Neural crest cell (in vitro differentiated cells): Measurements from ENCODE around the gene KIAA0825. TPM values are rescaled to one million over a fixed set of nuclear protein-coding genes. Genes with fewer than 3 reads are reported as not detected.

Experiments used
- DNase-seq: peaks from one replicate; pipeline ENCODE4 v3.0.0; 2021; ENCODE audit warnings: low read depth, mixed read lengths, low spot score
- H3K27ac Mint-ChIP-seq: one replicate; pipeline ENCODE4 v1.8.0; 2021; ENCODE audit warnings: mild to moderate bottlenecking, mixed read lengths; ENCODE audit not compliant: unreplicated experiment
- H3K27me3 Mint-ChIP-seq: 2 replicates; pipeline ENCODE4 v1.8.0; 2021; ENCODE audit warnings: low read depth, mild to moderate bottlenecking, mixed read lengths
- H3K36me3 Mint-ChIP-seq: 2 replicates; pipeline ENCODE4 v1.8.0; 2021; ENCODE audit warnings: low read depth, mild to moderate bottlenecking, mixed read lengths
- H3K4me1 Mint-ChIP-seq: 2 replicates; pipeline ENCODE4 v1.8.0; 2021; ENCODE audit warnings: mixed read lengths
- H3K4me3 Mint-ChIP-seq: one replicate; pipeline ENCODE4 v1.8.0; 2021; ENCODE audit warnings: mild to moderate bottlenecking, mixed read lengths
- H3K9me3 Mint-ChIP-seq: 2 replicates; pipeline ENCODE4 v1.8.0; 2021; ENCODE audit warnings: mixed read lengths
- CTCF ChIP-seq: fragments of 200-600 bp; sonication (generic); conservative IDR thresholded peaks from 2 replicates; pipeline ENCODE4 v1.5.0; 2021; ENCODE audit warnings: antibody characterized with exemption, mild to moderate bottlenecking
- total RNA-seq: library from RNA; stranded (reverse); gene quantifications from 2 replicates; pipeline ENCODE4 v1.2.1, GENCODE V29; 2021

The KIAA0825 gene
- total RNA-seq, 1 donor from 2014 or later, result 3.5 TPM

DNA sequence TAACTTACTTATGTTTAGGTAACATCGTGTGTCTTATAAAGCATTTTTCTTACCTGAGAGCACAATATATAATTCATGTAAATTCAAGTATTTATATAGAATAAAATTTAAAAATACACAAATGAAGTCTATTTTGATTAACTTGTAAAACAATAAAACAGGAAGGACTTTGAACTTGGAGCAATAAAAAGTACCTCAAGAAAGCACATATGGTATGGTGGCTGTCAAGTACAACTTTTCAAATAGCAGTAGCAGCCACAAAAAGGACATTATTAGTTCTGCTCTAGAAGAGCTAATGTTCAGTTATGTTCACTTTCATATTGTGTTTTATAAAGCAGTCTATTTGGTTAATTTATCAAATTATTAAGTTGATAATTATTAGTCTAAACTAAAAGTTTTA lies 31.5 kb upstream of the KIAA0825 start:
- Mint-ChIP-seq H3K27me3 (no peaks in the 10 kb centered on the region), H3K36me3 (peaks cover 20% of the 10 kb centered on the region), H3K4me1 (no peaks in the 10 kb centered on the region), H3K27ac (no peak overlapping the region), H3K4me3 (no peak overlapping the region), H3K9me3 (peaks cover 6% of the 10 kb centered on the region)
- no peak for TF ChIP-seq CTCF
- DNase-seq, result no peak

DNA sequence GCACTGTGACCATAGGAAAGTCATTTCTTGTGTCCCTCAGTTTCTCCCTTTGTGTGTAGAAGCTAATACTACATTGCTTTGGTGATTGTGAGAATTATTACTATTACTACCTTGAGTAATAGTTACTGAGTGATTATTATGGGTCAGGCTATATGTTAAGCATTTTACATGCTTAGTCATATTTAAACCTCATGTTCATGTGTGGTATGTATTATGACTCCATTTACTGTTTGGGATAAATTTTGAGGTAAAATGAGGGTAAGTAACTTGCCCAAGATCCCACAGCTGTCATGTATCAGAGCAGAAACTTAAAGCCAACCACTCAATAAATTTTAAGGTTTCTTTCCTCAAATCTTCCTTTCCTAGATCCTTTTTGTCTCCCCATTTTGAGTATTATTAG lies 28.4 kb upstream of the KIAA0825 start:
- TF ChIP-seq CTCF, result no peak
- H3K27me3 Mint-ChIP-seq, result no peaks in the 10 kb centered on the region
- no peak for DNase-seq
- no peak overlapping the region for H3K4me3 Mint-ChIP-seq
- H3K36me3 Mint-ChIP-seq, result peaks cover 14% of the 10 kb centered on the region
- no peak overlapping the region for H3K27ac Mint-ChIP-seq
- no peaks in the 10 kb centered on the region for H3K9me3 Mint-ChIP-seq
- H3K4me1 Mint-ChIP-seq, result no peaks in the 10 kb centered on the region

DNA sequence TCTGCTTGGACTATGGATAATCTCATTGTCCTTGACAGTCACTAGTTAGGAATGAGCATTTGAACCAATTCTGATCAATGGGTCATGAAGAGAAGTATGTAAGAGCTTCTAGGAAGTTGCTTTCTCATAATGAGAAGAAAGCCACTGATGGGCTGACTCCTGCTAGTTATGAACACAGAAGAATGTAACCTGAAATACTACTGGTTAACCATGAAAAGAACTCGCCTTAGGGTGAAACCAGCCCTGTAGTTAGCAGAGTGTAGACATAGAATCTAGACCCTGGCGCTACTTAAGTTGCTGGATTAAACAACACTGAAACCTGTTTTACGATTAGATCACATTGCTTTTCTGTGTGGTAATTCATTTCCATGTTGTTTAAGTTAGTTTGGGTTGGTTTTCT lies 26.6 kb upstream of the KIAA0825 start:
- Mint-ChIP-seq H3K27ac (no peak overlapping the region), H3K4me3 (no peak overlapping the region), H3K36me3 (peaks cover 29% of the 10 kb centered on the region), H3K9me3 (peaks cover 6% of the 10 kb centered on the region), H3K27me3 (no peaks in the 10 kb centered on the region), H3K4me1 (no peaks in the 10 kb centered on the region)
- no peak for TF ChIP-seq CTCF
- DNase-seq, result no peak

- TF ChIP-seq CTCF, result no peak
- Mint-ChIP-seq H3K27me3 (no peaks in the 10 kb centered on the region), H3K9me3 (peaks cover 17% of the 10 kb centered on the region), H3K36me3 (peaks cover 67% of the 10 kb centered on the region), H3K4me1 (no peaks in the 10 kb centered on the region), H3K27ac (no peak overlapping the region), H3K4me3 (no peak overlapping the region)
- no peak for DNase-seq
These were observed 21.8 kb upstream of the KIAA0825 start for GRCh38 chr5:94640176-94640575.

DNA sequence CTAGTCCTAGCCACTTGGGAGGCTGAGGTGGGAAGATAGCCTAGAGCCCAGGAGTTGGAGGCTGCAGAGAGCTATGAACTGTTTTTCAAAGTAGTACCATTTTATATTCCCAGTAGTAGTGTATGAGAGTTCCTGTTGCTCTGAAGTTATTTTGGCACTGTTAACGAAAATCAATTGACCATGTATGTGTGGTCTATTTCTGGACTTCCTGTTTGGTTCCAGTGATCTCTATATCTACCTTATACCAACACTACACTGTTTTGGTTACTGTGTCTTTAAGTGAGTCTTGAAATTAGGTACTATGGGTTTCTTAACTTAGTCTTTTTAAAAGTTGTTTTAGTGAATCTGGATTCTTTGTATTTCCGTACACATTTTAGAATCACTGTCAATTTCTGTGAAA lies 13.6 kb upstream of the KIAA0825 start:
- Mint-ChIP-seq H3K9me3 (peaks cover 11% of the 10 kb centered on the region), H3K36me3 (peaks cover 63% of the 10 kb centered on the region), H3K4me1 (no peaks in the 10 kb centered on the region), H3K27ac (no peak overlapping the region), H3K27me3 (no peaks in the 10 kb centered on the region), H3K4me3 (no peak overlapping the region)
- DNase-seq, result no peak
- TF ChIP-seq CTCF, result no peak

- no peaks in the 10 kb centered on the region for H3K27me3 Mint-ChIP-seq
- no peak overlapping the region for H3K4me3 Mint-ChIP-seq
- no peak for TF ChIP-seq CTCF
- DNase-seq, result no peak
- no peaks in the 10 kb centered on the region for H3K9me3 Mint-ChIP-seq
- peaks cover 28% of the 10 kb centered on the region for H3K36me3 Mint-ChIP-seq
- H3K27ac Mint-ChIP-seq, result no peak overlapping the region
- H3K4me1 Mint-ChIP-seq, result peaks cover 5% of the 10 kb centered on the region
These were observed 8.8 kb upstream of the KIAA0825 start for GRCh38 chr5:94627191-94627590.
